ENCODE data around the gene MYBPH. TPM values are rescaled to one million over a fixed set of nuclear protein-coding genes. Genes with fewer than 3 reads are reported as not detected.

MYBPH gene
- total RNA-seq, 2 donors from 2014 or later = not detected

DNA sequence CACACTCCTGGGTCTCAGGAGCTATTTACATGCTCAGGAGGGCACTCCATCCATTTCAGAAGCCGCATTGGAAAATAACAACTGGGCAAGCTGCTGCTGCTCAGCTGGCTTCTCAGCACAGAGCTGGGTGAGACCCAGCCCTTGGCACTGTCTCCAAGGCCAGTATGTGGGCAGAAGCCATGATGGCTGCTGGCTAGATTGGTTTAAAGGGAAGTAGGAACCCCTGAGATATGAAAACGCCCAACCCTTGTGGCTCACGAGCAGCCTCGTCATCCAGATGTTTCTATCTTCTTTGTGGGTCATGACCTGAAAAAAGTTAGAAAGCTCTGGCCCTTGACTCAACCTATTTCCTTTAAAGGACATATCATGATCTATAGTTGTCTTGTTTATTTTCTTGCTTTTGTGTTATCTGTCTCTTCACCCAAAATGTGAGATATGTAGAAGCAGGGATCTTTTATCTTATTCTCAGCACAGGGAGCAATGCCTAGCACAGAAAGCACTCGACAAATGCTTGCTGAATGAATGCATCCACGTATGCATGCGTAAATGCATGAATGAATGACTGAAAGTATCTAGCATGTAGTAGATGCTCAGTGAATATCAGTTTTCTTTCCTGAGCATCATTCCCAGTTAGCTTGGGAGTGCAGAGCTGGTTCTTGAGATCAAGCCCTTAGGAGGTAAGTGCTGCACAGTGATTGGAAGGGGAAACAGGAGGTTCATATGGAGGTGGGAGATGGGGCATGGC is 11.6 kb downstream of the MYBPH start:
- H3K9me3 ChIP-seq (ENCODE audit: control insufficient read depth, low read length, poor library complexity, severe bottlenecking) = no peaks in the 10 kb centered on the region
- peaks cover 49% of the 10 kb centered on the region for H3K27me3 Mint-ChIP-seq
- peaks cover 4% of the 10 kb centered on the region for H3K36me3 Mint-ChIP-seq (ENCODE audit: low read depth)
- ATAC-seq (peak; percentile 35), DNase-seq (no peak)
- H3K4me3 Mint-ChIP-seq = no peak overlapping the region
- H3K4me1 Mint-ChIP-seq = peaks cover 14% of the 10 kb centered on the region
- H3K27ac Mint-ChIP-seq = peak overlapping the region; percentile 12

DNA sequence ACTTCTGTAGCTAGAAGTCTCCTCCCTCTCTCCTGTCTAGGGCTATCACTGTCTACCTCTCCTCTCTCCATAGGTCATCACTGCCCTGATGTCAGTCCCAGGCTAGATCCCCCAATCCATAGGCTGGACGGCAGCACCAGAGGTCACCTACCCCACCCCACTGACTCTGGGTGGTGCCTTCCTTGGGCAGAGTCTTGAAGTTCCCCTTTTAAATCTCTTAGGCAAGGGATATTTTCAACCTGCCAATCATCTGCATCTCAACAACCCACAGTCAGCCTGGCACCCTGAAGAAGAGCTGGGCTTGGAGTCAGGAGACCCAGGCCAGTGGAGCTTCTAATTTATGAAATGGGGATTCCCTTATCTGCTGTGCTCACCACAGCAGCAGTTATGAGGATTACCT is 13.2 kb downstream of the MYBPH start:
- peaks cover 10% of the 10 kb centered on the region for H3K4me1 Mint-ChIP-seq
- no peak overlapping the region for H3K27ac Mint-ChIP-seq
- H3K9me3 ChIP-seq (ENCODE audit: control insufficient read depth, low read length, poor library complexity, severe bottlenecking) = no peaks in the 10 kb centered on the region
- DNase-seq (no peak), ATAC-seq (no peak)
- H3K4me3 Mint-ChIP-seq = no peak overlapping the region
- peaks cover 4% of the 10 kb centered on the region for H3K36me3 Mint-ChIP-seq (ENCODE audit: low read depth)
- H3K27me3 Mint-ChIP-seq = peaks cover 49% of the 10 kb centered on the region

DNA sequence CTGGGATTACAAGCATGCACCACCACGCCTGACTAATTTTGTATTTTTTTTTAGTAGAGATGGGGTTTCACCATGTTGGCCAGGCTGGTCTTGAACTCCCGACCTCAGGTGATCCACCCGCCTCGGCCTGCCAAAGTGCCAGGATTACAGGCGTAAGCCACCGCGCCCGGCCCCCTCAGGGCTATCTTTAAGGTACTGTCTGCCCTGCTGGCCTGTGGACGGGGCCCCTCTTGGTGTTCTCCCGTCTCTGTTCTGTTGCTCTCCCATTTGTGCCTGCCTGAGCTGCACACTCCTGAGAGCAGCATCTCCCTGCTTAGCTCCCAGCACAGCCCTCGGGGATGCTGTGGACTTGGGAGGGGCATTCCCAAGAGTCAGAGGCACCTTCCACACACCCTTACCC is 13.9 kb downstream of the MYBPH start:
- H3K9me3 ChIP-seq (ENCODE audit: control insufficient read depth, low read length, poor library complexity, severe bottlenecking) = no peaks in the 10 kb centered on the region
- DNase-seq (no peak), ATAC-seq (no peak)
- Mint-ChIP-seq H3K36me3 (ENCODE audit: low read depth) (peaks cover 4% of the 10 kb centered on the region), H3K4me1 (peaks cover 10% of the 10 kb centered on the region), H3K27ac (no peak overlapping the region), H3K4me3 (no peak overlapping the region), H3K27me3 (peaks cover 48% of the 10 kb centered on the region)

DNA sequence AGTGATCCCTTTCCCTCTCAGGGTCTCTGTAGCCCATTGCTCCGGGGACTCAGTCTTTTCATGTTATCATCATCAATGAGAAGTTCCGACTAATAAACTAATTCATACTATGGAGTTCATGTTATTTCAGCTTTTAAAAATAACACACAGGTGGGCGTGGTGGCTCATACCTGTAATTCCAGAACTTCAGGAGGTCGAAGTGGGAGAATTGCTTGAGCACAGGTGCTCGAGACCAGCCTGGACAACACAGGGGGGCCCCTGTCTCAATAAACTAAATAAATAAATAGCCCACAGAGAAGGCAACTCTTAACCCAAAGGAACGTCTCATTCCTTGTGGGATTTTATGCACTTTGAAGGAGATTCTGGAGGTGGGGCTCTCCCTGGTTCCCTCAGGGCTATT is 14.5 kb downstream of the MYBPH start:
- Mint-ChIP-seq H3K4me3 (no peak overlapping the region), H3K27me3 (peaks cover 44% of the 10 kb centered on the region), H3K27ac (no peak overlapping the region), H3K36me3 (ENCODE audit: low read depth) (peaks cover 4% of the 10 kb centered on the region), H3K4me1 (peaks cover 8% of the 10 kb centered on the region)
- H3K9me3 ChIP-seq (ENCODE audit: control insufficient read depth, low read length, poor library complexity, severe bottlenecking) = no peaks in the 10 kb centered on the region
- DNase-seq = no peak
- no peak for ATAC-seq

DNA sequence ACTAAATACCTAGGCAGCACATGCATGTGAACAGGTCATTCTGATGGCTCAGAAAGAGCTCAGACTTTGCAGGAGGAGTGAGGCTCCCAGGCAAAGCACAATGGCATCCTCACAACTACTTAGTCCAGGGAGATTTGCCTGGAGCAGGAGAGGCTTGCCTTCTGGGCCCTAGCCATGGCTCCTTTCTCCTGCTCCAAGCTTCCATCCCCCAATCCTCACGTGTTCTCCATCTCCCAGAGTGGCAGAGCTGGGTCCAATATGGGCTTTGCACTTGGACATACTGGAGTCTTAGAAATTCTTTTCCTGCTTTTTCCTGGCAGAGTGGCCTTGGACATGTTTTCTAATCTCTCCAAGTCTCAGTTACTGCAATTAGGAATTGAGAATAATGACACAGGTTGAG is 15.8 kb downstream of the MYBPH start:
- no peaks in the 10 kb centered on the region for H3K9me3 ChIP-seq (ENCODE audit: control insufficient read depth, low read length, poor library complexity, severe bottlenecking)
- H3K4me1 Mint-ChIP-seq = peaks cover 4% of the 10 kb centered on the region
- no peak overlapping the region for H3K4me3 Mint-ChIP-seq
- H3K27me3 Mint-ChIP-seq = peaks cover 40% of the 10 kb centered on the region
- ATAC-seq = no peak
- H3K36me3 Mint-ChIP-seq (ENCODE audit: low read depth) = peaks cover 4% of the 10 kb centered on the region
- H3K27ac Mint-ChIP-seq = no peak overlapping the region
- DNase-seq = no peak

DNA sequence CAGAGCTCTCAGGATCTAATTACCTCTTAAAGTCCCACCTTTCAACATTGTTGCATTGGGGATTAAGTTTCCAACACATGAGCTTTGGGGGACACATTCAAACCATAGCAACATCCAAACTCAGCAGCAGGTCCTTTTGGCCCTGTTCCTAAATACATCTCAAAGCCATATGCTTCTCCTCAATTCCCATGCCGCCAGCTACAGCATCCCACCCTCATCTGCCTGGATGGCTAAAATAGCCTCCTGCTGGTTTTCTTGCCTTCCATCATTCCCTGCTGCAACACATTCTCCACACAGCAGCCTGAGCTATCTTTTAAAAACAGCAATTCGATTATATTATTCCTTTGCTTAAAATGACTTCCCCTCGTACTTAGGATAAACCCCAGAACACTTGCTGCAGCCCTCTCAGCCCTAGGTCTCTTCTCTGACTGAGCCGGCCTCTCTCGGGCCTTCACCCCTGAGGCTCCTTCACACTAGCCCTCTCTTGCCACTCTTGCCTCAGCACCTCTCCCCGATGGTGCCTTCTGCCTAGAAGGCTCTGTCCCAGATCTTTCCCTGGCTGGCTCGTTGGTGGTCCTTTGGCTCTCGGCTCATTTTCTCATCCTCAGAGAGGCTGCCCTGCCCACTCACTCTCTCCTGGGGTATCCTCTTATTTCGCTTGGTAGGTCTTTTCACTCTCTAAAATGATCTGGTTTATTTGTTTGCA is 16.5 kb downstream of the MYBPH start:
- no peak overlapping the region for H3K4me3 Mint-ChIP-seq
- peaks cover under 1% of the 10 kb centered on the region for H3K36me3 Mint-ChIP-seq (ENCODE audit: low read depth)
- peaks cover 39% of the 10 kb centered on the region for H3K27me3 Mint-ChIP-seq
- H3K4me1 Mint-ChIP-seq = peaks cover under 1% of the 10 kb centered on the region
- ATAC-seq (no peak), DNase-seq (no peak)
- no peaks in the 10 kb centered on the region for H3K9me3 ChIP-seq (ENCODE audit: control insufficient read depth, low read length, poor library complexity, severe bottlenecking)
- no peak overlapping the region for H3K27ac Mint-ChIP-seq

DNA sequence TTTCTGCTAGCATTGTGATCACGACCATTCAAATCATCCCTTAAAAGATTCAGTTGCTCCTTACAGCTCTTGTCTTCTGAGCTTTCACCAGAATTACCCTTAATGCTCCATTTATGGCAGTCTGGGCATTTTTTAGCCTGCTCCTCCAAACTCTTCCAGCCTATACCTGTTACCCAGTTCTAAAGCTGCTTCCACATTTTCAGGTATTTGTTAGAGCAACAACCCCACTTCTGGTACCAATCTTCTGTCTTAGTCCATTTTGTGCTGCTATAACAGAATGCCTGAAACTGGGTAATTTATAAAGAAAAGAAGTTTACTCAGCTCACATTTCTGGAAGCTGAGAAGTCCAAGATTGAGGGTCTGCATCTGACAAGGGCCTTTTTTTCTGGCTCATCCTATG is 17.2 kb downstream of the MYBPH start:
- Mint-ChIP-seq H3K36me3 (ENCODE audit: low read depth) (no peaks in the 10 kb centered on the region), H3K4me1 (no peaks in the 10 kb centered on the region), H3K4me3 (no peak overlapping the region), H3K27ac (no peak overlapping the region), H3K27me3 (peaks cover 35% of the 10 kb centered on the region)
- ATAC-seq (no peak), DNase-seq (no peak)
- H3K9me3 ChIP-seq (ENCODE audit: control insufficient read depth, low read length, poor library complexity, severe bottlenecking) = no peaks in the 10 kb centered on the region

DNA sequence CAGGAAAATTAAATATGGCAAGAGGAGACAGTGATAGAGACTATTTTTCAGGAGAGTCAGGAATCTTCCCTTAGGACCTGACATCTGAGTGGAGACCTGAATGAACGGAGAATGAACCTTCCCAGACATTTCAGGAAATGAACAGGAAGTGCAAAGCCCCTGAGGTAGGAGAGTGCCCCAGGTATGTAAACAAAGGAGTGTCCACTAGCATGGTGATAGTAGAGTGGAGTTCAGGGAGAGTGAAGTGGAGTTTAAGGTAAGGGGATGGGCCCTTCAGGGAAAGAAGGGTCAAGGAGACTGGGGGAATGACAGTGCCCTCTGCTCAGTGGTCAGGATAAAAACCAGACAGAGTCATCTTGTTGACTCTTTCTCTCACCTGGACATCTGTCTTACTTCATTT is 19.3 kb downstream of the MYBPH start:
- no peaks in the 10 kb centered on the region for H3K9me3 ChIP-seq (ENCODE audit: control insufficient read depth, low read length, poor library complexity, severe bottlenecking)
- Mint-ChIP-seq H3K4me3 (peak overlapping the region; percentile 1), H3K27ac (no peak overlapping the region), H3K4me1 (no peaks in the 10 kb centered on the region), H3K27me3 (peaks cover 35% of the 10 kb centered on the region), H3K36me3 (ENCODE audit: low read depth) (no peaks in the 10 kb centered on the region)
- ATAC-seq = no peak
- no peak for DNase-seq

DNA sequence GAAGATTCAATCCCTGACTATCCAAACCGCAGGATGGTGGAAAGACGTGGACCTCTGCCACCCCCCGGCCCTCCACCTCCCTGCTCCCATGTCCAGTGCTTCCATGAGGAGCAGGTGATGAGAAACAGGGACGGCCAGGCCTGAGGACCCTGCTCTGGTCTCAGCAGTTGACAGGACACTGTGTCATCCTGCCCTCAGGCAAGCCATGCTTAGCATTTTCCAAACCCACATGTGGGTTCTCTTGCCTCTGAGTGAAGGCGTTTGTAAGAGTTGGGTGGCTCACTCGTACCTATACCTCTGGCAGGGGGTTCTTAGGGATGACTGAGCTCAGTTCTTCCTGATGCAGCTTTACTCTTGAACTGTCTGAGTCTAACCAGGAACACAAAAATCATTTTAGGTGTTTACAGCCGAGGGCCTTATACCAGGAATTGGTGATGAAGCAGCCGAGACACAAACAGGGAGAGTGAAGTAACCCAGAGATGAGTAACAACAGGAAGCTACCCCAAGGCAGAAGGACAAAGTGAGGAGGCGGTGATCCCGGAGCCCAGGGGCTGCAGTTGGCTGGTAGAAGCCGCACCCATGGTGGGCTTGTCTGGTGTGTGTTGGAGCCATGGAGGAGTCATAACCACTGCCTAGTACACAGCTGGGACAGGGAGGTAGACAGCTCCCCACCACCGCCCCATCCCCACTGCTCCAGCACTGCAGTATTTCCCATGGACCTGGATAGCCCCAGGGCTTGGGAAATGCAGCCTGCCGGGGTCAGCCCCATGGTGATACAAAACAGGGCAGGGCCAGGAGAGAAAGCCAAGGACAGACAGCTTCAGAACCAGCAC is 21.4 kb downstream of the MYBPH start:
- H3K27ac Mint-ChIP-seq = no peak overlapping the region
- no peak overlapping the region for H3K4me3 Mint-ChIP-seq
- no peak for ATAC-seq
- H3K36me3 Mint-ChIP-seq (ENCODE audit: low read depth) = no peaks in the 10 kb centered on the region
- H3K27me3 Mint-ChIP-seq = peaks cover 39% of the 10 kb centered on the region
- no peaks in the 10 kb centered on the region for H3K9me3 ChIP-seq (ENCODE audit: control insufficient read depth, low read length, poor library complexity, severe bottlenecking)
- DNase-seq = no peak
- H3K4me1 Mint-ChIP-seq = no peaks in the 10 kb centered on the region

DNA sequence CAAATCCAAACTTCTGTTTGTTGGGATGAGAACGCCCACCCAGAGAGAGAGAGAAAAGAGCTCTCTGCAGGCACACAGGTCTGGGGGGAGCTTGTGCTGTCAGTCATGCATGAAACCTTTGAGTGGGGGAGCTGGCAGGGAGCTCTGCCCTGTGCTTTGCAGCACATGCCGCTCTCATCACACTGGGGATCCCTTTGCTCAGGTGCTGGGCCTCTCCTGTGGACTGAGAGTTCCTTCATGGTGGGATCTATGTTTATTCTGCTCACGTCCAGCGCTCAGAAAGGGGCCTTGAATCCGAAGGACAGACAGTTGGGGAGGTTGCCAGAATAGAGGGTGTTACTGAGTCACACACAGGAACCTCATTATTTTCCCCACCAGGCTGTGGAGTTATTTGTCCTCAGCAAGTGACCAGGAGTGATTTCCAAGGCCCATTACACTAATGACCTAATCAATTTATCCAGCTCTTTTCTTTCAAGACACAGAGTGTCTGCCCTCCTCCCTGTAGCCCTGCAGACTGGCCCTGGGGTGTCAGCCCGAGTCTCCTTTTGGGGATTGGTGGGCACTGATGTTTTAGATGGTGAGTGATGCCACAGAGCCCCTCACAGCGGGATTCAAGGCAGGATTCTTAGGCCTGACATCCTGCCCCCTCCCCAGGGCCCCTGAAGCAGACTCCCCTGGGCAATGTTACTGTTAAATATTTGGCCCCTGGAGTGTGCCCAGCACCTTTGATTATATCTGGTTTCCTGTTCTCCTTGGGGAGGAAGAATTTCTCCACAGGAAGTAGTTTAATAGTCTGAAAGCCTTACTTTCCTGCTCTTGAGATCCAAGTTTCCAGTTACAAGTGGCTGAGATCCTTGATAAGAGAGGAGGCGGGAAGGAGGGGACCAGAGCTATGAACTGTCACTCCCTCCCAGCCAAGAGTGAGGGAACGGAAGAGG is 22.3 kb downstream of the MYBPH start:
- no peaks in the 10 kb centered on the region for H3K9me3 ChIP-seq (ENCODE audit: control insufficient read depth, low read length, poor library complexity, severe bottlenecking)
- Mint-ChIP-seq H3K4me1 (no peaks in the 10 kb centered on the region), H3K36me3 (ENCODE audit: low read depth) (no peaks in the 10 kb centered on the region), H3K27ac (no peak overlapping the region), H3K27me3 (peaks cover 40% of the 10 kb centered on the region), H3K4me3 (no peak overlapping the region)
- ATAC-seq (no peak), DNase-seq (no peak)

DNA sequence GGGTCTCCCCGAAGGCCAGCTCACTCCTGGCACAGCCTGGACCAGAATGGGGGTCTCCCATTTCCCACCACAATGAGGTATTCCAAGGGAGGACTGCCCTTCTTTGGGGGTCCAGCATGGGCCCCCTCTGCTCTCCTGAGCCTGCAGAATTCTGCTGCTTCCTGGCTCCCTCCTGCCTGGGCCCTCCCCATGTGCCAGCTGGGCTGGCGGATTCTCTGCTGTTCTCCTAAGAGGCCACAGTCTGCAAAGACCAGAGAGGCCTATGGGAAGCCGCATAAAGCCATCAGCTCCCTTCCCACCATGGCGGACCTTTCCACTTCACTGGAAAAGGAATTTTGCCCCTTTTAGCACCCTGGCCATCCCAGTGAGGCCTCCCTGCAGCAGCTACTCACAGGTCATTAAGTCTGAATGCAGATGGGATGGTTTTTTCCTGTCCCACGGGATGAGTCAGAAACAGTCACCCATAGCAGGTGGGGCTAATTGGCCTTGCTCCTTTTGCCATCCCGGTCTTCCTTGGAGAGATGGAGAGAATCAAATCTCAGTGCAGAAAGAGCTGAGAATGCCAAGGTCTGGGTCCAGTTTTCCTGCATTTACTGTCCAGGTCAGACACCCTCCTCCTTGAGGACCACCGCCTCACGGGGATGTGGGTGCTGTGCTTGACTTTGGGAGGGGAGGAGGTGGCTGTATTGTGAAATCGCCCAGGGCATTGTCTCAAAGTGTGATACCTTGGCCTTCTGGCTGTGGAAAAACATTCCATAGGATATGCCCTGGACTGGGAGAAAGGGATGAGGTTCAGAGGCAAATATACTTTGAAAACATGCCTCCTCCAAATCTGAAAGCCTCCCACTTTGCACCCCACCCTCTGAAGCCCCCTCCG is 23.2 kb downstream of the MYBPH start:
- Mint-ChIP-seq H3K36me3 (ENCODE audit: low read depth) (no peaks in the 10 kb centered on the region), H3K4me3 (no peak overlapping the region), H3K27ac (no peak overlapping the region), H3K27me3 (peaks cover 40% of the 10 kb centered on the region), H3K4me1 (no peaks in the 10 kb centered on the region)
- no peaks in the 10 kb centered on the region for H3K9me3 ChIP-seq (ENCODE audit: control insufficient read depth, low read length, poor library complexity, severe bottlenecking)
- no peak for DNase-seq
- no peak for ATAC-seq
